Germinal center (tissue), 1 donor: Measurements from ENCODE around the gene CCNG2.
"Not testable (repeated sequence)": the region's sequence is repeated elsewhere in the genome, so short reads cannot be mapped to it uniquely, and the experiment has no call there.

Experiments used
- DNase-seq: peaks from one replicate; pipeline ENCODE4 v3.0.0; 2012; ENCODE audit warnings: mixed read lengths, low spot score

The CCNG2 gene, protein sequence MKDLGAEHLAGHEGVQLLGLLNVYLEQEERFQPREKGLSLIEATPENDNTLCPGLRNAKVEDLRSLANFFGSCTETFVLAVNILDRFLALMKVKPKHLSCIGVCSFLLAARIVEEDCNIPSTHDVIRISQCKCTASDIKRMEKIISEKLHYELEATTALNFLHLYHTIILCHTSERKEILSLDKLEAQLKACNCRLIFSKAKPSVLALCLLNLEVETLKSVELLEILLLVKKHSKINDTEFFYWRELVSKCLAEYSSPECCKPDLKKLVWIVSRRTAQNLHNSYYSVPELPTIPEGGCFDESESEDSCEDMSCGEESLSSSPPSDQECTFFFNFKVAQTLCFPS

DNA sequence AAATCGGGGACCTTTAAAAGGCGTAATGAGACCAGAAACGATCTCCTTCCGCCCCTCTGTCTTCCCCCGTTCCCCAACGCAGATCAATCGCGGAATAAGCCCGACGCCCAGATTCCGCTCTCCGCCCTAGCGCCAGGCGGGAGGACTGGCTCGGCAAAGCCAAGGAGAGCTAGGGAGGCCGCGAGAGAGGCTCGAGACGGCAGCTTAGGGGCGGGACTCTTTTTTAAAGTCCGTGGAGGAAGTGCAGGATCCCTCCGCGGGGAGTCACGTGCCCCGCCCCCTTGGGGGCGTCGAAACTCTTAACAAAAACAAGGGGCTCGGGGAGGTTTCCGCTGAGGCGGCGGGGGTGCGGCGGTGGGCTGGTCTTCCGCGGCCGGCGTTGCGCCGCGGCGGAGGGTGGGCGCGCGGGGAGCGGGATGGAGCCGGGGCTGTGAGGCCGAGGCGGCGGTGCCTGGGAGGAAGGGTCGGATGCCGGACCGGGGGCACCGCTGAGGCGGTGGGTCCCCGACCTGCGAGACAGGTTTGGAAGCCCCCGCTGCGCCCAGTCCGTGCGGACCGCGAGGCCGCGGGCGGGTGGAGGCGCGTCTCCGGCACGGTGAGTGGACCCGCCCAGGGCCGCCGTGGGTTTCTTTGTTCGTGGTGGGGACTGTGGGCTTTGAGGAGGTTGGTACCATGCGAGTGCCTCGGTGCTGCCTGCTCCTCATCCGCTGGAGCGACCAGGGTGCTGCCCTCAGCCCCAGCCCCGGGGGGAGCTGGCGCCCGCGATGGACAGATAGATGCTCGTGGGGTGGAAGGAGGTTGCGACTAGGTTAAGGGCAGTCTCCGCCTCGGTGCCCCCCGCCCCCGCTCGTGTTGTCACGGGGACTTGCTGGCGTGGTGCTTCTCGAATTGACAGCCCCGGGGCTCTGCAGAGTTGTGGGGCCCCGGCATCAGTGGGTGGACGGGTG, at the start of gene CCNG2:
Gene CCNG2 (plus strand): TSS at position 296 of the 947 bp plus-strand sequence. CDS start 1,326 bp downstream, outside the sequence.
- peak; percentile 77 for DNase-seq

DNA sequence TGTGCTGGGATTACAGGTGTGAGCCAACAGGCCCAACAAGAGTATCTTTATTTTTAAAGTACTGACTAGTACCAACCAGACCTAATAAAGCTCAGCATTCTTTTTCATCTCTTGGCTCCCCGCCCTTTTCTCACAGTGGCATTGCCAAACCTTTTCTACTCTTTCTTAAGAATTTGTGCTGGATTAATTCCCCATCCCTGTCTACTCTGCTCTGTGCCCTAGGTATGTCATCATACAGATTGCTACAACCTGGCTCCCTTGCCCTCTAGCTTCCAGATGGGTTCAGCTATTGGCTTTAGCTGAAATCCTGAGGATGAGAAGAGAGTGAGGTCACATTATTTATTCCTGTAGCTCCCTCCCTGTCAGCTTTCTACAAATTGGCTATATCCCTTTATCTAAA, 46.3 kb upstream of the CCNG2 start:
- DNase-seq: no peak

DNA sequence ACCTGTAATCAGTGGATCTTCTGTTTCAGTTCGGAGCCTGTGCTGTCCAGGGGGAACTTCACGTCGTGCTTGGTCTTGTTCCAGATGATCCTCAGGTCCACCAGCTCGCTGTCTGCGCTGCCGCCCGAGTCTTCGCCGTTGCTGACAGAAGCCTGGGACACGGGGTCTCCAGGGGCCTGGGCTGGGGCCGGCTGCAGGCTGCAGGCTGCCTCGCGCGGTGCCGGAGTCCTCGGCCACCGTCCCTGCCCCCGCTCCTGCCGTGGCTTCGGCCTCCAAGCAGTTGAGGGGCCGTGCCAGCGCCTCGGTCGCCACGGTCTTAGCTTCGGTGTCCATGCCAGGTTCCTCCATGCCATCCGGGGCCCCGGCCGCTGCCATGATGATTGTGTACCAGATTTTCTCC, 43.9 kb upstream of the CCNG2 start:
- DNase-seq: no peak

DNA sequence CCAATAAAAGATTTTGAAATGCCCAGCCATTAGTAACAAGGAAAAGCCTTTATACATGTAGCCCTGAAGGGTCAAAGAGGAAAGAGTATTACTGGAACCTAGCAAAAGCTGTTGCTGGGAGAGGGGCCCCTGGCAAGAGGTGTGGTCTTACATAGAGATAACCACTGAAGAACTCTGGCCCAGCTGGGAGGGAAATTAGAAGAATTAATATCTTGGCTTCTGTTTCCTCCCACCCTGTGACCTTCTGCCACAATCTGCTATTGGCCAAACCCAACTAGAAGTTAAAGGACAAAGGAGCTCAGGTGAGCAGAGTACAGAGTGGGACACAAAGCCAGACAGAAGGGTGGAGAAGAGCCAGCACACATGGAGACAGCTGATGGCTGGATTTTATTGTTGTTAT, 39.3 kb upstream of the CCNG2 start:
- no peak for DNase-seq

DNA sequence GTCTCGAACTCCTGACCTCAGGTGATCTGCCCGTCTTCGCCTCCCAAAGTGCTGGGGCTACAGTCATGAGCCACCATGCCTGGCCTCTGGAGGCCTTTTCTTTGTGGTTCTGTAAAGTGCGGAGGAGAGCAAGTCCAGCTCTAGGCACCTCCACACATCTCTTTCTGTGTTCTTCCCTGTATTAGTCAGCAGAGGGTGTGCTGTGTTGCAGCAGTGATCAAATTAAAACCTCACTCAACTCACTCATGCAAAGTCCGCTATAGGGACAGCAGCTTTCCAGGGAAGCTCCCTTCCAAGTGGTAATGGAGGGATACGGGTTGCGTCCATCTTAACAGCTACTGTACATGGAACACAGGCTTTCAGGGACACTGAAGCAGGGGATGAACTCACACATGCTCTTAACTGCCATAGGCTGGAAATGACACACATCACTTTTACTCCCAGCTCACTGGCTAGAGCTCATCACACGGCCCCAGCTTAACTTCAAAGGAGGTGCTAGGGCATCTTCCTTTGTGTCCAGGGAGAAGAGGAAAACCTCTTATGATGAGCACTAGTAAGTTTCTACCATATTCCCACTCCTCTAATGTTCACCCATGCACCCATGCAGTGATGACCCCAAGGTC, 36.0 kb upstream of the CCNG2 start:
- peak; percentile 24 for DNase-seq

DNA sequence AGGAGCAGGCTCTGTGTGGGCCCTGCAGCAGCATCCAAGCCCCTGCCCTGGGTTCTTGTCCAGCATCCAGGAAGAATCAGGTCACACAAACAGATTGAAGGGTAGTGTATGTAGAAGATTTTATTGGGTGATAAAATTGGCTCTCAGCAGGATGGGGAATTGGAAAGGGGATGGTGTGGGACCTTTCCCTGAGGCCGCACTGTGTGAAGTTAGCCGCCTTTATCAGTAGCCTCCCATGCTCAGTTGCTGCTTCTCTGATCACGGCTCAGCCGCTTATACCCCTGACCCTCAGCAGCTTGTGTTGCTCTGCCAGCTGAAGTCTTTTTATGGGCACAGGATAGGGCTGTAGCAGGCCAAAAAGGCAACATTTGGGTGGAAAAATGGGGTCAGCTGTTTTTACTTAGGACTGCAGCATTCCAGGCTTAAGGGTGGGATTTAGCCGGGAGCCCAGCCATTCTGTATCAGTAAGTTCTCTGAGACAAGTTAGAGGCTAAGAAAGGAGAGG, 35.2 kb upstream of the CCNG2 start:
- no peak for DNase-seq

DNA sequence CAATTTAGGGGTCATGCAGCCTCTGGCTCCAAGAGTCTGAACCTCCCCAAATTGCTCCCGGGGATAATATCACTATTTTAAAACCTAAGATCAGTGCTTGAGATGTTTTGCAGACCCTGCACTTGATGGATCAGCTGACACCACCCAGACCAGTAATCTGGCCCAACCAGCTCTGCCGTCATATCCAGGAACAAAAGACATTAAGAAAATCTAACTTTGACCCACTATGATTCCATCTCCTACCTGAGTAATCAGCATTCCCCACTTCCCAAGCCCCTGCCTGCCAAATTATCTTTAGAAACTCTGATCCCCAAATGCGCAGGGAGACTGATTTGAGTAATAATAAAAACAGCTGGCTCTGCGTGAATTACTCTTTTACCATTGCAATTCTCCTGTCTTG, 34.4 kb upstream of the CCNG2 start:
- no peak for DNase-seq

DNA sequence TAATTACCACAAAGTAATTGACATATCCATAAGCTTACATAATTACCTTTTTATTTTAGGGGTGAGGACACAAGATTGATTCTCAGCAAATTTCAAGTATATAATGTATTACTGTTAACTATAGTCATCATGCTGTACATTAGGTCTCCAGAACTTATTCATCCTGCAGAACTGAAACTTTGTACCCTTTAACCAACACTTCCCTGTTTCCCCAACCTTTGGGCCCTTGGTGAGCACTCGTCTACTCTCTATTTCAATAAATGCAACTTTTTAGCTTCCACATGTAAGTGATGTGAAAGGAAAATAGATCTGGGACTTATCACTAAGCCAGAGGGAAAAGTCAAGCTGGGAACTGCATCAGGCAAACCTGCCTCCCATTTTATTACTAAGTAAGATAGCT, 33.6 kb upstream of the CCNG2 start:
- no peak for DNase-seq

DNA sequence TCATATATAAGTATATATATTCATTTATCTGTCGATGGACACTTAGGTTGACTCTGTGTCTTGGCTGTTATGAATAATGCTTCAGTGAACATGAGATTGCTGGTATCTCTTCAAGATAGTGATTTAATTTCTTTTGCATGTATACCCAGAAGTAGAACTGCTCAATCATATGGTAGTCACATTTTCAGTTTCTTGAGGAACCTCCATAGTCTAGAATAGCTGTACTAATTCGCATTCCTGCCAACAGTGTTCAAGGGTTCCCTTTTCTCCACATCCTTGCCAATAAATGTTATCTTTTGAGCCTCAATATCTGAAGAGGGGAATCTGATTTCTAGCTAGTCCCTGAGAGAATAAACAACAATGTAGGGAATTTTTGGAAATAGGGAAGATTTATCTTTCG, 32.4 kb upstream of the CCNG2 start:
- no peak for DNase-seq

DNA sequence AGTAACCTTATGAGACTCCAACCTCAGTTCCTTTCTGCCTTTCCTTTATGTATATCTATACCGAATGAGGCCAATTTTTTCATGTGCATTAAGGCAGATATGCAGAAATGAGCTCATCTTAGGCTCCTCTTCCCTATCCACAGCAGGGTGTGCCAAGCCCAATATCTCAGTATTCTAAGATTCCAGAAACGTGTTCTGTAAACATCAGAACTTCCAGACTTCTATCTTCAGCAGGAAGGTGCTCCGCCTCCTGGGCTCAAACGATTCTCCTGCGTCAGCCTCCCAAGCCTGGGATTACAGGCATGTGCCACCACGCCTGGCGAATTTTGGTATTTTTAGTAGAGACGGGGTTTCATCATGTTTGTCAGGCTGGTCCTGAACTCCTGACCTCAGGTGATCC, 31.0 kb upstream of the CCNG2 start:
- no peak for DNase-seq

DNA sequence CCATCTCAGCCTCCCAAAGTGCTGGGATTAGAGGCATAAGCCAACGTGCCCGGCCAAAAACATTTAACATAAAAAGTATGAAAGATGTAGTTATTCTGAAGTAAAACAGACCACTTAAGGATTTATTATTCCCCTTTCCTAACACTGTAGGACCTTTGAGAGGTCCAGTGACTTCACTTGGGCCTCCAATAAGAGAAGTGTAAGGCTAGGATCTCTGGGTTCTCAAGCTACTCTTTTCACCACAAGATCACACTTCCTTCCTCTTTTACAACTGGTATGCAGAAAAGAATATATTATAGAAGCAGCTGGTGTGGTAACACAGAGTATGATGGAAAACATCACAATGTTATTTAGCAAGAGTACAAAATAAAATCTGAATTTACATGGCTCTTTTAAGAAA, 30.2 kb upstream of the CCNG2 start:
- DNase-seq: peak; percentile 78

DNA sequence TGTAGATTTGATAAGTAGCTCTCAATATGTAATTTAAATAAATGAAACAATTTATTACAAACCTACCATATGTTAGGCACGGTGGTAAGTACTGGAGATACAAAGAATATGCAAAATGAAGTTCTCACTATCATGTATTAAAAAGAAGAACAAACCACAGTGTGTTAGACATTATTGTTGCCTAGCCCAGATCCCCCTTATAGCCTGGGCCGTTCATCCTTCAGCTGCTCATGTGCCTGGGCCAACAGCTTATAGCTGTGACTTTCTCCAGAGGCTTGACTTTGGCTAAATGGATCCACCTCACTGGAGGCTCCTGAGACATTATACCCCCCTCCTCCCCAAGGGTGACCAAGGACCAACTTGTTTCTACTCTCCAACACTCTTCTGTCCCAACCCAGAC, 29.8 kb upstream of the CCNG2 start:
- peak; percentile 49 for DNase-seq

DNA sequence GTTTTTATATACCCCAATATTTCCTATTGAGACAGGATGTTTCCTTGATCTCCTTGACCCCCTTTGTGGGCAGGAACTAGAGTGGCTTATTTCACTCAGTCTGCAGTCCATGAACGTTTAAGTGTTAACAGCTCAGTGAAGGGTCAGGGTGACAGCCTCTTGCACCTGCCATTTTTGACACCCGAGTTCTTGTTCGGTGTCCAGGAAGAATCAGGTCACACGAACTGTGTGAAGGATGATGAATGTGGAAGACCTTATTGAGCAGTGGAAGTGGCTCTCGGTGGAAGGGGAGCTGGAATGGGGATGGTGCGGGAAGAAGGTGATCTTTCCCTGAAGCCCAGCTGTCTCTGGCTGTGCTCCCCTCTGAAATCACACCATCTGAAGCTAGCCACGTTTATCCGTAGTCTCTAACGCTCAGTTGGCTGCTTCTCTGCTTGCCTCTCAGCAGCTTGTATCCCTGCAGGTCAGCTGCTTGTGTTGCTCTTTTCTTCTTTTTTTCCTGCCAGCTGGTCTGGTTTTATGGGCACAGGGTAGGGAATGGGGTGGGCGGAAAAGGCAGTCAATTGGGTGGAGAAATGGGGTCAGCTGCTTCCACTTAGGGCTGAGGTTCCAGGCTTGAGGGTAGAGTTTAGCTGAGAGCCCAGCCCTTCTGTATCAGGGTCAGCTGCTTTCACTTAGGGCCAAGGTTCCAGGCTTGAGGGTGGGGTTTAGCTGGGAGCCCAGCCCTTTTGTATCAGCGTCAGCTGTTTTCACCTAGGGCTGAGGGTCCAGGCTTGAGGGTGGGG, 29.0 kb upstream of the CCNG2 start:
- DNase-seq: no peak

DNA sequence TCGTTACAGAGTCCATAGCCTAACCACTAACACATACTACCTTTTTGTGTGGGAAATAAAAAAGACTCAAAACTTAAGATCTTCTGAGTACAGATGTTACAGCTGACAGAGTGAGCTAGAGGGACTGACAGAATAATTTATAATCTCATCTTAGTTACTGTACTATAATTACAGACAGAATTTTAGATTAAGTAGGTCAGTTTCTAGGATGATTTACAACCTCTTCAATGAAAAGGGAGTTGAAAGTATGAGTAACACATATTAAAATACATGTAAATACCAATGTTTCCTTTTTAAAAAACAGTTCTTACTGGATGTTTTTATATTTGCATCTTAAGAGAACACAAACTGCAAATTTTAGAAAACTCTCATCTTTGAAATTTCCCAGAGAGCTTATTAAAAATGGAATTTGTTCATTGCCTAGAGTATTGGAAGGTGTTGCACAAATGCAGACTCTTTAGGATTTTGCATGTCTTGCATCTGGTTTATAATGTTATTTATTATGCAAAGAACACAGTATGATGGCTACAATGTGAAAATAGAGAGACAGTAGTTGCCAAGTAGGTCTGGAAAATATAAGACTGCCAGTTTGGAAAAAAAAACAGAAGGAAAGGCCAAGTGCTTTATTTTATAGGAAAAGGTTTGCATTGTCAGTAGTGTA, 24.2 kb upstream of the CCNG2 start:
- no peak for DNase-seq

DNA sequence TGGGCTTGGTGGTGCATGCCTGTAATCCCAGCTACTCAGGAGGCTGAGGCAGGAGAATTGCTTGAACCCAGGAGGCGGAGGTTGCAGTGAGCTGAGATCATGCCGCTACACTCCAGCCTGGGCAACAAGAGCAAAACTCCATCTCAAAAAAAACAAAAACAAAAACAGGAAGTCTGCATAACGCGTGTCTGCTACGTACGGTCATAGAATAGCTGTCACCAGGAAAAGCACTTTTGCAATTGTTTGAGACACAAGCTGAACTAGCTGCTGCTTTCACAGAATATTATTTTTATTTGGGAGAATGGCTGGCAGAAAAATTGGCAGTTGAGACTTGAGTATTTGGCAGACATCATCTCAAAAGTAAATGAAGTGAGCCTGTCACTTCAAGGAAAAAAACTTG, 19.6 kb upstream of the CCNG2 start:
- DNase-seq: not testable (repeated sequence)

DNA sequence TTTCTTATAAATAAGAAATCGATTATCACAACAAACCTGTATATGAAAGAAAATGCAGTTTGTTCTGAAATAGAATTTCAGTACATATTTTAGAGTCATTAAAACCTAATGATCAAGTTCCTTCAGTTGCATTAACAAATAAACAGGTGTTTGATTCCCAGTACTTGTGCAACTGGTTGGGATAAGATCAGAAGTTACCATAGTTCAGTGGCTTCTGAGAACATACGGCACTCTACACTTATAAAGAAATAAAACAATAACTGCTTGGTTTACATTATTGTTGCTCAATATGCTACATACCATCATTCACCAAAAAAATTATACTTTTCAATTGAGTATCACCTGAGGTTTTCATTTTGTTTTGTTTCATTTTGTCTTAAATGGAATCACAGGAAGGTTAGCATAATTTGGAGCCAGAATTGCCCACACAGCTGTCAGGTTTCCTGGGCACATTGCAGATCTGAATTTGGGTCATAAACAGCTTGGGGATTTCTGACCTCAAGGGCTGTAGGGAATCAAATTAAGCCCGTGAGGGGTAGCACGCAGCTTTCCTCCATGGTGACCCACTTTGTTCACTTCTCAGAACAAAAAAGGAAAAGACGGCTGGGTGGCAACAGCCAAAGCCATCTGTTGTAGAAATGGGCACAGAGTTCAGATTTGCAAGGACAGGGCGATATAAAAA, 14.9 kb upstream of the CCNG2 start:
- no peak for DNase-seq

DNA sequence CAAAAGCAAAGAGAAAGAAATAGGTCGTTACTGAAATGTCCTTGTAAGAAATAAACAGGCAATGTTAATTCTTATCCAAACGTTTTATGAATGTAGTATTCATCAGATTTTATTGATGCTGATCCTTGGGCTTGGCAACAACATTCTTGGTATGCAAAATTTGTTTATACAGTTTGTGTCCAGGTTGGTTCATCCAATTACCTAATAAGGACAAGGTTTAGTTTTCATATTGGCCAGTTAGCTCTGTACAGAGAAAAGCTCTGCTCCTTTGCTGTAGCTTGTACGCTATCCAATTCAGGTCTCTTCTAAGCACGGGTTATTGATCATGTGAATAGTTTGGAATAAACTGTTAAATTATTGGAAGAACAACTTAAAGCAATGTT, 14.4 kb upstream of the CCNG2 start:
- no peak for DNase-seq

DNA sequence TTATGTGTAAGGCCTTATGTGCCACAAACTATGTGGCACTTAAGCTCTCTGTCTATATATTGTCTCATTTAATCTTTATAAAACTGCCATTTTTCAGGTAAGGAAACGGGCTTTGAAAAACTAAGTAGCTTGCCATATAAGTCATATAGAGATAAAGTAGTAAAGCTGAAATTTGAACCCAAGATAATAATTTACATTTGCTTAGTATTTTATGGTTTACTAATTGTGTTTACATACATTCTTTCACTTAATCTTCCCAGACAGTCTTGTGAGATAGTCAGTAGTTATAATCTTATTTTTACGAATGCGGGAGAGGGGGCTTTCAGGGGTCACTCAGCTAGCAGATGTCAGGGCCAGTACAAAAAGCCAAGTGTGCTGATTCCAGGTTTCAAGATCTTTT, 13.9 kb upstream of the CCNG2 start:
- DNase-seq: no peak

DNA sequence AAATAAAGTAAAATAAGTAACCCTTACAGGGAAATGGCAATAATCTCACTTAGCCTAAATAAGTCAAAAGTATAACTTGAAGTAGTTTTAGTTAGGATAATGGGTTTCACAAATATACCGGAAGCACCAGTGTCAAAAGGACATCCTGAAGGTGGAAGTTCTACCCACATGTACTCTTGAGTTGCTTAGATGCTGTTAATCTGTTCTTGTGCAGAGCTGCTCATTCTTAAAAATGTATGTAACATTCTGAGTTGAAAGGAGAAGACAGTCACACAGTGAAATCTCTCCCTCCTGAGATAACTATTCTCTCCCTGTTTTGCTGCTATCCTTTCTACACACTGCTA, 11.2 kb upstream of the CCNG2 start:
- DNase-seq: no peak

DNA sequence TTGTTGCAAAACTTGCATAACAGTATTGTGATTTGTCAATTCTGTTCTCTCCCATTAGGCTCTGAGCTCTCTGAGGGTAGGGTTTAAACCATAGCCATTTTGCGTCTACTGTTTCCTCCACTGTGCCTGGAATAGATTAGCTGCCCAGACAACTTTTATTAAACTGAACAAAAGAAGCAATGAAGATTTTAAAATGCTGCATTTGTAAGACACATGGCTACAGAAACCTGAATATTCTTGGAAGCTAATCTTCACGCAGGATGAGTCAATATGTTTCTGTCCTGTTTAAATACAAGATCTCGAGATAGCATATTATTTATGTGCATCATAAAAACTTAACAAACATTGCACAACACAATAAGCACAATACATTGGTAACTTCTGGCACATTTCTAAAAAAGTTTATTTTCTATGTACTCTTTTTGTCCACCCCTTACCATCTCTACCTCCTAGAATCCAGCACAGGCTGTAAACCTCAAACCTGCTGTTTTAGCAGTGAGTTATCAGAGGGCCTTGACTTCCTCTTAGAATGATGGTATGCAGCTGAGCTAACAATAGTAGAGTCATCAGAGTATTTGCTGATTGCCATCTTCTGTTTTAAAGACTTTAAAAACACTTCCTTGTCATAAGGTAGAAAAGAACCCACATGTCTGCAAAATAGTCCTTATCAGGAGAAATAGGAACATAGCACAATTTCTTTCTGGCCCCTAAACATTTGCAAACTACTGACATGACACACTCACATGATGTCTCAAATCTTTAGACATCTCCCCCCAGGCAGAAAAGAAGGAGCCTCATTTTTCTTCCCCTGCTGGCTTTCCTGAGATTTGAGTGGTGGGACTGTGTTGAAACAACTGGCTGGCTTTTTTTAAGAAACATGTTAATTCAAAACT, 10.6 kb upstream of the CCNG2 start:
- no peak for DNase-seq
